DOHH2 (cell line): ENCODE measurements around the gene SH3RF2.

Source experiments
- EZH2phosphoT487 ChIP-seq: fragments of 200-600 bp; sonication (generic); IDR thresholded peaks from 2 replicates; pipeline ENCODE4 v1.6.1; 2017; ENCODE audit warnings: borderline replicate concordance, mild to moderate bottlenecking, antibody characterized with exemption, low read length, moderate library complexity, mixed read lengths
- TF ChIP-seq, protein P1 (sequence below): fragments of 200-600 bp; sonication (generic); IDR thresholded peaks from one replicate; pipeline ENCODE4 v1.5.1; 2014; ENCODE audit warnings: antibody characterized with exemption, mild to moderate bottlenecking, low read depth, low read length; ENCODE audit not compliant: poor library complexity, severe bottlenecking

DNA sequence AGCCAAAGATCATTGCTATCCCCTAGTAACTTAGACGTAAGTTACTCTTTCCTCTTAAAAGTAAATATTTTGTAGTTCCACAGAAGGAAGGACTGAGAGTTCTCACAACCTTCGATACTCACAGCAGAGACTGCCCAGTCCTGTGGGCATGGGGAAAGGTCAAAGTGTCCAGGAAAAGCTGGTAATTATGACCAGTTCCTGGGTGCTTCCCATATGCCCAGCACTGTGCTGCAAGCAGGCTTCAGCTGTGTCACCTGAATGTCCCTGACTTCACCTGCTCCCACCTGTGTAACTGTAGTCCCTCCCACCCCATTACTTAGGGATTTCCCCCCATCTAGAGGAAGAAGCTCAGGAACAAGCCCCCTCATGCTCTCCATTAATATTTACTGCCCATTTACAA is 18.0 kb upstream of the SH3RF2 start:
- TF ChIP-seq, protein P1, sequence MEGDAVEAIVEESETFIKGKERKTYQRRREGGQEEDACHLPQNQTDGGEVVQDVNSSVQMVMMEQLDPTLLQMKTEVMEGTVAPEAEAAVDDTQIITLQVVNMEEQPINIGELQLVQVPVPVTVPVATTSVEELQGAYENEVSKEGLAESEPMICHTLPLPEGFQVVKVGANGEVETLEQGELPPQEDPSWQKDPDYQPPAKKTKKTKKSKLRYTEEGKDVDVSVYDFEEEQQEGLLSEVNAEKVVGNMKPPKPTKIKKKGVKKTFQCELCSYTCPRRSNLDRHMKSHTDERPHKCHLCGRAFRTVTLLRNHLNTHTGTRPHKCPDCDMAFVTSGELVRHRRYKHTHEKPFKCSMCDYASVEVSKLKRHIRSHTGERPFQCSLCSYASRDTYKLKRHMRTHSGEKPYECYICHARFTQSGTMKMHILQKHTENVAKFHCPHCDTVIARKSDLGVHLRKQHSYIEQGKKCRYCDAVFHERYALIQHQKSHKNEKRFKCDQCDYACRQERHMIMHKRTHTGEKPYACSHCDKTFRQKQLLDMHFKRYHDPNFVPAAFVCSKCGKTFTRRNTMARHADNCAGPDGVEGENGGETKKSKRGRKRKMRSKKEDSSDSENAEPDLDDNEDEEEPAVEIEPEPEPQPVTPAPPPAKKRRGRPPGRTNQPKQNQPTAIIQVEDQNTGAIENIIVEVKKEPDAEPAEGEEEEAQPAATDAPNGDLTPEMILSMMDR: no peak
- no peak for TF ChIP-seq EZH2phosphoT487
